Prostate gland (tissue), 2 donors: ENCODE measurements around the gene ZNF77.

Source experiments
- CTCF ChIP-seq, 4 experiments: fragments of 200-600 bp in 2 of 4; fragments of 450-650 bp in 2 of 4; sonication (generic) in 2 of 4; IDR thresholded peaks; 1 replicate in 3 of 4; 2 replicates in 1 of 4; pipeline ENCODE4 v1.5.1; 2016 to 2019; ENCODE audit warnings: antibody characterized with exemption in 4 of 4, mild to moderate bottlenecking in 2 of 4, moderate library complexity in 2 of 4
- POLR2A ChIP-seq: fragments of 450-650 bp; IDR thresholded peaks from one replicate; pipeline ENCODE4 v1.6.1; 2016; ENCODE audit warnings: antibody characterized with exemption, mild to moderate bottlenecking
- POLR2AphosphoS5 ChIP-seq: sonication (generic); formaldehyde crosslinking; IDR thresholded peaks from one replicate; pipeline ENCODE4 v1.6.1; 2017; ENCODE audit warnings: antibody characterized with exemption

GRCh38 chr19:2945575-2946184 lies 909 bp upstream of the ZNF77 start:
- no peak for TF ChIP-seq POLR2A
- no peak for TF ChIP-seq CTCF (IDR thresholded peaks at IDR 0.05)
- no peak for TF ChIP-seq POLR2AphosphoS5
